Measurements from ENCODE around the gene HACD2.

- TF ChIP-seq CTCF (conservative IDR thresholded peaks at IDR 0.05; ENCODE audit: low read depth, low read length) (no peak), EZH2phosphoT487 (IDR thresholded peaks at IDR 0.05; ENCODE audit: borderline replicate concordance, low read length) (no peak)
Measured at GRCh38 chr3:123457841-123458240, 127.0 kb downstream of the HACD2 start.
